SK-N-MC (cell line): ENCODE data around the gene INSRR.

Experiments
- DNase-seq: peaks from one replicate; pipeline ENCODE4 v3.0.0-alpha.2; 2011; ENCODE audit warnings: low read depth, low spot score
- H3K27ac ChIP-seq: fragments of 200-600 bp; sonication (generic); 2 replicates; pipeline ENCODE4 v1.5.1; 2016; ENCODE audit warnings: mixed run types
- H3K36me3 ChIP-seq: fragments of 200-600 bp; sonication (generic); 2 replicates; pipeline ENCODE4 v1.6.1; 2017; ENCODE audit warnings: antibody characterized with exemption, low read length, mixed read lengths; ENCODE audit not compliant: insufficient read depth
- H3K4me3 ChIP-seq: fragments of 200-600 bp; sonication (generic); 2 replicates; pipeline ENCODE4 v1.5.1; 2016
- H3K9ac ChIP-seq: fragments of 200-600 bp; sonication (generic); 2 replicates; pipeline ENCODE4 v1.8.0; 2017; ENCODE audit warnings: mixed run types, mixed read lengths; ENCODE audit not compliant: insufficient read length
- H3K9me3 ChIP-seq: fragments of 200-600 bp; sonication (generic); 2 replicates; pipeline ENCODE4 v1.6.1; 2017; ENCODE audit warnings: low read depth, mild to moderate bottlenecking, antibody characterized with exemption, low read length, moderate library complexity, mixed read lengths
- EZH2 ChIP-seq: fragments of 200-600 bp; sonication (generic); IDR thresholded peaks from one replicate; pipeline ENCODE4 v1.6.1; 2017; ENCODE audit warnings: antibody characterized with exemption
- FOXP2 ChIP-seq: optimal IDR thresholded peaks from 2 replicates; pipeline ENCODE3; 2011; ENCODE audit warnings: mild to moderate bottlenecking, moderate library complexity; ENCODE audit not compliant: insufficient read depth; ENCODE audit errors: extremely low read length, control extremely low read depth
- POLR2AphosphoS5 ChIP-seq: IDR thresholded peaks from 2 replicates; pipeline ENCODE4 v1.6.1; 2012; ENCODE audit warnings: mild to moderate bottlenecking, low read depth, low read length, borderline replicate concordance

Gene INSRR

GRCh38 chr1:156839426-156840109 is 19.3 kb downstream of the INSRR start:
- TF ChIP-seq EZH2: no peak
- no peak for TF ChIP-seq POLR2AphosphoS5
- TF ChIP-seq FOXP2: no peak
- no peaks in the 10 kb centered on the region for H3K9me3 ChIP-seq
- H3K4me3 ChIP-seq: no peak overlapping the region
- H3K27ac ChIP-seq: no peak overlapping the region
- no peaks in the 10 kb centered on the region for H3K36me3 ChIP-seq
- no peak for DNase-seq
- no peak overlapping the region for H3K9ac ChIP-seq

DNA sequence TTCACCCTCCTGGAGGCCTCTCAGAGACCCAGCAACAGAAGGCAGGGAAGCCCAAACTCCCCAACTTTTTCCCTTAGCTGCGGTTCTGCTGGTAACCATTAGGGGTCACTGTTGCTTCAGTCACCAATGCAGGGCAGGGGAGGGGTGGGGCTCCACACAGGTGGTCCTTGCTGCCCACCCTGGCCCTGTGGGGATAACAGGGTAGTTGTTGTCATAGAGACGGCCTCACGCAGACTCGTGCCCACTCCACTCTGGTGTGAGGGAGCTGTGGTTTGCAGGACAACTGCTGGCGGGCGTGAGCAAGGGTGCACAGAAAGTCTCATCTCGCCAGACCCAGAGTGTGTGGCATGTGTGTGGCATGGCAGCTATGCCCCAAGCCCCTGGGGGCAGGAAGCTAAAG is 19.9 kb downstream of the INSRR start:
- Histone ChIP-seq H3K9ac (no peak overlapping the region), H3K27ac (no peak overlapping the region), H3K9me3 (no peaks in the 10 kb centered on the region), H3K4me3 (no peak overlapping the region), H3K36me3 (no peaks in the 10 kb centered on the region)
- DNase-seq: no peak
- TF ChIP-seq FOXP2 (no peak), POLR2AphosphoS5 (no peak), EZH2 (no peak)

DNA sequence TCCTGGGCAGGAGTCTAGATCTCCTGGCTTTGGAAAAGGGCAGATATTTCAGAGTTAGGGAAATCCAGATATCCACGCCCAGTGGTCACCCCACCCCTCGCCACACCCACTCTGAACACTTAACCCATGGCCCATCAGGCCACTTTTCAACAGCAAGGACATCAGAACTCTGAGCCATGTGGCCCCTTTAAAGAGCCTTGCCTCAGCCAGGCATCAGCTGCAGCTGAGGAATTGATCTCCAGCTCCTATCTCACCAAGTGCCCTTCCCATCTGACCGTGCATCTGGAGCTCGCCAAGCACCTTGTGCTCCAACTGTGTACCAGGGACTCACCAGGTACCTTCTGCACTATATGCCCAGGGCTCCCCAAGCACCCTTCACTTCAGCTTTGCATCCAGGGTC is 22.0 kb downstream of the INSRR start:
- H3K27ac ChIP-seq: no peak overlapping the region
- no peaks in the 10 kb centered on the region for H3K9me3 ChIP-seq
- no peak overlapping the region for H3K9ac ChIP-seq
- no peaks in the 10 kb centered on the region for H3K36me3 ChIP-seq
- DNase-seq: no peak
- H3K4me3 ChIP-seq: no peak overlapping the region
- no peak for TF ChIP-seq POLR2AphosphoS5
- no peak for TF ChIP-seq FOXP2
- TF ChIP-seq EZH2: no peak

DNA sequence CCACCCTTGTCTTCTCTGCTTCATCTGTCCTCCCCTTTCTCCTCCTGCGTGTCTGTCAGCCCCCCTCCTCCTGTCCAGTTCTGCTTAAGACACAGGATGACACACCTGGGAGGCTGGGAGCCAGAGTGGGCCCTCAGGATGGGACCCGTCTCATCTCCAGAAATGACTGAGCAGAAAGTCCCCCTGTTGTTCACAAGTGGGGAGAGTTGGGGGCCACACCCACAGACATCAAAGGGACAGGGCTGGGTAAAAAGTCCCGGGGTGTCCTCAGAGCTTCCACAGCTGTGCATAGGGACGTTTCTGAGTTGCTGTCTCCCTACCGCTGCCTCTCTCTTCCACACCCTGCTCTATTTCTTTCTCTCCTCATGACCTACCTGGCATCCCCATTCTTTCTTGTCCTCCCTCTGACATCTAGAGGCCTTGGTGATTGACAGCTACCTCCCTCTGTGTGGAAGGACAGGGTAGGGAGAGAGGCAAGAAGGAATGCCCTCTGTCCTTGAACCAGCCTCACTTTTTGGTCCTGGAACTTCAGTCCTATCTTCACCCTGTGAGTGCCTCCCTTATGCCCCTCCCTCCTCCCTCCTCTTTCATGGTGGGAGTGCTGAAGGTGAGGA is 22.8 kb downstream of the INSRR start:
- TF ChIP-seq FOXP2 (no peak), POLR2AphosphoS5 (no peak), EZH2 (no peak)
- DNase-seq: no peak

GRCh38 chr1:156834322-156834721 is 24.6 kb downstream of the INSRR start:
- Histone ChIP-seq H3K27ac (no peak overlapping the region), H3K4me3 (no peak overlapping the region), H3K9me3 (no peaks in the 10 kb centered on the region), H3K9ac (no peak overlapping the region), H3K36me3 (no peaks in the 10 kb centered on the region)
- TF ChIP-seq EZH2 (no peak), POLR2AphosphoS5 (no peak), FOXP2 (no peak)
- no peak for DNase-seq

More for the DNA sequence above, 22.8 kb downstream of the INSRR start:
- H3K36me3 ChIP-seq: no peaks in the 10 kb centered on the region
- no peaks in the 10 kb centered on the region for H3K9me3 ChIP-seq
- H3K27ac ChIP-seq: no peak overlapping the region
- H3K9ac ChIP-seq: no peak overlapping the region
- no peak overlapping the region for H3K4me3 ChIP-seq

DNA sequence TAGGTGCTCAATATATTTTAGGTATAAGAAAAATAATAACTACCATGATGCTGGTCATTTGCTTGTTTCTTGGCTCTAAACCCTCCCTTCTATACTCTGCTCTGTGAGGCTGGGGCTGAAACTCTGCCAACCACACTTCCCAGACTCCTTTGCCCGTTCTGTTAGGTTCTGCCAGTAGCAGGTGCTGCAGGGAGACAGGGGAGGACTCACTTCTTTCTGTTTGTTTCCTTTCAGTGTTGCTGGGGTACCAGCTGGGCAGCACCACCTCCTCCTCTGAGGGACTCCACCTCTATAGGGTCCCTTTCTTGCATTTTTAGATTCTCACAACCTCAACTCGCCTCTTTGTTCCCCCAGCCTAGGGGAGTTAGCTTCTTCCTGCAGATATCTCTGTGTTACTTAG is 25.3 kb downstream of the INSRR start:
- no peak for DNase-seq
- TF ChIP-seq POLR2AphosphoS5 (no peak), EZH2 (no peak), FOXP2 (no peak)
- Histone ChIP-seq H3K4me3 (no peak overlapping the region), H3K9ac (no peak overlapping the region), H3K27ac (no peak overlapping the region), H3K9me3 (no peaks in the 10 kb centered on the region), H3K36me3 (no peaks in the 10 kb centered on the region)

DNA sequence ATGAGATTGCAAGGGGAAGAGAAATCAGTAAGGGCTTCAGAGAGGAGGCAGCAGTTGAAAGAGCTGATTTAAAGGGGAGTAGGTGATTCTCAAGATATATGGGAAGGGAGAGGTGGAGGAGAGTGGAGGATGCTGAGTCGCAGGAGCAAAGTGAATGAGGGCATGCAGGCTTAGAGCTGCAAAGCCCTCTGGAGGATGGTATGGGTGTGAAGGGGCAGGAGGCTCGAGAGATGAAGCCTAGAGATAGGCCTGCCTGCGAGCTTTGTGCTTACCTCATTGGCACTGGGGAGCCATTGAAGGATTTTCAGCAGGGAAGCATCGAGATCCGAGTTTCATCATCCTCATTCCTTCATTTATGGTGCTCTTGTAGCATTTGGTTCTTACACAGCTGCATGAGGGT is 26.5 kb downstream of the INSRR start:
- Histone ChIP-seq H3K9ac (no peak overlapping the region), H3K4me3 (no peak overlapping the region), H3K27ac (no peak overlapping the region), H3K36me3 (no peaks in the 10 kb centered on the region), H3K9me3 (no peaks in the 10 kb centered on the region)
- TF ChIP-seq FOXP2 (no peak), POLR2AphosphoS5 (no peak), EZH2 (no peak)
- DNase-seq: no peak

DNA sequence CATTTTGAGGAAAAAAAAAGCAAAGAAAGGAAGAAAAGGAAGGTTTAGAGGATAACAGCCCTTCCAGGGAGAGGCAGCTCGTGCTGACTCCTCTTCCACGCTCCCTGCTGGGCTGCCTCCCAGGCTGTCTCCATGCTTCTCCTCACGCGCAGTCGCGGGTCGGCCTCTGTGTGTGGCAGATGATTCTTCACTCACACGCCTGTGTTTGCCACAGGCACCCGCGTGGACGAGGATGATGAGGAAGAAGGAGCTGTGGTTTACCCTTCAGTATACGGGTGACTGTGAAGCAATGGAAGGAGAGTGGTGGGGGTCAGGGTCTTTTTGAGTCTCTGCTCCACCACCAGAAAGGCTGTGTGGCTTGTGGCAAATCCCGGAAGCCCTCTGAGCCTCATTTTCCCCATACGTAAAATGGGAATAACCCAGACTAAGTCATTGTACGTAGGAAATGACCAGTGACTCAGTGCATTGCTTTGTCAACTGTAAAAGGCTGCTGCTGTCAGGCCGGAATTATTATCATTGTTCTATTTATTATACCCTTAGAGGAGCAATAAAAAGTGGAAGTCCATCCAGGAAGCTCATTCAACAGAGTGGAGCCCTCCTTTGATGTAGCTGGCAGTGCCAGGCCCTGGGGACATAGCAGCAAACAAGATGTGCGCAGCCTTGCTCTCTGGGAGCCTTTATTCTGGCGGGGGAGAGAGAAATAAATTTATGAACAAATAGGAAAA is 30.4 kb downstream of the INSRR start:
- Histone ChIP-seq H3K9ac (no peak overlapping the region), H3K4me3 (no peak overlapping the region), H3K27ac (no peak overlapping the region), H3K36me3 (no peaks in the 10 kb centered on the region), H3K9me3 (no peaks in the 10 kb centered on the region)
- no peak for DNase-seq
- no peak for TF ChIP-seq POLR2AphosphoS5
- no peak for TF ChIP-seq EZH2

- Histone ChIP-seq H3K9me3 (no peaks in the 10 kb centered on the region), H3K27ac (no peak overlapping the region), H3K9ac (no peak overlapping the region), H3K36me3 (no peaks in the 10 kb centered on the region), H3K4me3 (no peak overlapping the region)
- DNase-seq: no peak
- TF ChIP-seq FOXP2 (no peak), POLR2AphosphoS5 (no peak)
These were observed 32.3 kb downstream of the INSRR start for GRCh38 chr1:156826630-156827029.
